Activated CD8-positive, alpha-beta memory T cell treated with anti-CD3 and anti-CD28 coated beads for 36 hours (primary cell): ENCODE results near the gene BBS9. TPM values are rescaled to one million over a fixed set of nuclear protein-coding genes. Genes with fewer than 3 reads are reported as not detected.

Source experiments
- CTCF ChIA-PET: fragments of 350-600 bp; sonication (Branson Sonifier 250); formaldehyde crosslinking; loops from one replicate; lab custom pipeline; 2021; ENCODE audit warnings: antibody characterized with exemption; lab: Charles Lee
- POLR2A ChIA-PET: fragments of 350-600 bp; sonication (Branson Sonifier 250); formaldehyde crosslinking; loops from one replicate; lab custom pipeline; 2021; ENCODE audit warnings: antibody characterized with exemption; lab: Charles Lee
- total RNA-seq, 2 experiments: library from RNA; stranded (reverse); gene quantifications; one replicate each; pipeline ENCODE4 v1.2.3, GENCODE V29; 2021

BBS9 gene
- total RNA-seq, 2 experiments from 2014 or later: 5.1 to 6.1 TPM

GRCh38 chr7:33410266-33410665 is 280.9 kb downstream of the BBS9 start:
- ChIA-PET POLR2A (no interaction called here), CTCF (no interaction called here)

- POLR2A ChIA-PET: no interaction called here
- CTCF ChIA-PET: no interaction called here
Measured at GRCh38 chr7:33411020-33411419, 281.7 kb downstream of the BBS9 start.

GRCh38 chr7:33412331-33412730 is 283.0 kb downstream of the BBS9 start:
- ChIA-PET POLR2A (no interaction called here), CTCF (no interaction called here)

GRCh38 chr7:33418251-33418701 is 288.9 kb downstream of the BBS9 start:
- ChIA-PET POLR2A (no interaction called here), CTCF (no interaction called here)

- ChIA-PET CTCF (no interaction called here), POLR2A (no interaction called here)
Measured at GRCh38 chr7:33420311-33420940, 291.1 kb downstream of the BBS9 start.

GRCh38 chr7:33421429-33421828 is 292.1 kb downstream of the BBS9 start:
- ChIA-PET CTCF (no interaction called here), POLR2A (no interaction called here)

- CTCF ChIA-PET: no interaction called here
- POLR2A ChIA-PET: no interaction called here
Measured at GRCh38 chr7:33422141-33422540, 292.8 kb downstream of the BBS9 start.

- POLR2A ChIA-PET: no interaction called here
- CTCF ChIA-PET: no interaction called here
Measured at GRCh38 chr7:33422825-33423645, 293.7 kb downstream of the BBS9 start.

GRCh38 chr7:33423646-33424020 is 294.3 kb downstream of the BBS9 start:
- ChIA-PET CTCF (no interaction called here), POLR2A (no interaction called here)

GRCh38 chr7:33425395-33425794 is 296.0 kb downstream of the BBS9 start:
- ChIA-PET CTCF (no interaction called here), POLR2A (no interaction called here)

GRCh38 chr7:33425929-33426678 is 296.7 kb downstream of the BBS9 start:
- CTCF ChIA-PET: no interaction called here
- POLR2A ChIA-PET: no interaction called here

GRCh38 chr7:33428415-33428814 is 299.1 kb downstream of the BBS9 start:
- ChIA-PET CTCF (no interaction called here), POLR2A (no interaction called here)

- CTCF ChIA-PET: no interaction called here
Measured at GRCh38 chr7:33431543-33431942, 302.2 kb downstream of the BBS9 start.

GRCh38 chr7:33432821-33433220 is 303.5 kb downstream of the BBS9 start:
- CTCF ChIA-PET: no interaction called here
- POLR2A ChIA-PET: no interaction called here

More at GRCh38 chr7:33431543-33431942, 302.2 kb downstream of the BBS9 start:
- POLR2A ChIA-PET: no interaction called here

GRCh38 chr7:33433357-33433756 is 304.0 kb downstream of the BBS9 start:
- CTCF ChIA-PET: no interaction called here
- POLR2A ChIA-PET: no interaction called here

GRCh38 chr7:33444511-33444910 is 315.1 kb downstream of the BBS9 start:
- POLR2A ChIA-PET: no interaction called here
- CTCF ChIA-PET: no interaction called here

- ChIA-PET CTCF (no interaction called here), POLR2A (no interaction called here)
Measured at GRCh38 chr7:33446551-33446950, 317.2 kb downstream of the BBS9 start.

- ChIA-PET CTCF (no interaction called here), POLR2A (no interaction called here)
Measured at GRCh38 chr7:33448035-33448434, 318.7 kb downstream of the BBS9 start.

- POLR2A ChIA-PET: no interaction called here
- CTCF ChIA-PET: no interaction called here
Measured at GRCh38 chr7:33449847-33450246, 320.5 kb downstream of the BBS9 start.

- ChIA-PET POLR2A (no interaction called here), CTCF (no interaction called here)
Measured at GRCh38 chr7:33452805-33453502, 323.6 kb downstream of the BBS9 start.
